ENCODE data around the gene EP400. TPM values are rescaled to one million over a fixed set of nuclear protein-coding genes. Genes with fewer than 3 reads are reported as not detected.

EP400 gene
- total RNA-seq, 1 experiment from 2014 or later = 61.7 TPM

GRCh38 chr12:132021965-132022364 lies 72.2 kb downstream of the EP400 start:
- no peak overlapping the region for H3K27ac ChIP-seq (ENCODE audit: insufficient read length, low read depth, low read length)
- no peak overlapping the region for H2BK12ac ChIP-seq (ENCODE audit: insufficient read length, low read depth, low read length)
- Mint-ChIP-seq H3K36me3 (ENCODE audit: insufficient read depth in 1 of 3, low read depth in 3 of 3) (peaks cover 40 to 82% (median 82%) of the 10 kb centered on the region in 3 experiments; a peak in 6 of 7 replicates), H3K4me1 (no peaks in the 10 kb centered on the region), H3K9me3 (no peaks in the 10 kb centered on the region), H3K4me3 (no peak overlapping the region), H3K27ac (no peak overlapping the region), H3K27me3 (ENCODE audit: low read depth) (no peaks in the 10 kb centered on the region; the same call in 1 of the 2 replicates)
- no peak overlapping the region for H3K4ac ChIP-seq (ENCODE audit: low read depth, low read length)
- H4K5ac ChIP-seq (ENCODE audit: insufficient read length, low read depth, low read length) = no peak overlapping the region
- DNase-seq = no peak
- no CpG with 5 or more reads among the region's 2 CpGs for WGBS (ENCODE audit: extremely low coverage, insufficient read length, low lambda C conversion rate)
- no peaks in the 10 kb centered on the region for H3K23me2 ChIP-seq (ENCODE audit: insufficient read length, low read depth, low read length, poor library complexity, severe bottlenecking)
- no peak overlapping the region for H2BK120ac ChIP-seq (ENCODE audit: low read depth, low read length, poor library complexity, severe bottlenecking)
- H2AFZ ChIP-seq (ENCODE audit: low read length) = no peak overlapping the region
- H2AK5ac ChIP-seq (ENCODE audit: insufficient read length, low read length) = no peak overlapping the region
- H3K79me1 ChIP-seq (ENCODE audit: insufficient read depth, low read depth, low read length, poor library complexity, severe bottlenecking) = no peaks in the 10 kb centered on the region
- no peak overlapping the region for H3K23ac ChIP-seq (ENCODE audit: insufficient read length, low read depth, low read length)
- H3K9me3 ChIP-seq (ENCODE audit: control insufficient read depth, low read depth, low read length) = no peaks in the 10 kb centered on the region
- no peak overlapping the region for H3T11ph ChIP-seq (ENCODE audit: low read length)
- no peak overlapping the region for H3K56ac ChIP-seq (ENCODE audit: insufficient read length, low read depth, low read length)
- H2BK20ac ChIP-seq (ENCODE audit: low read depth, low read length, poor library complexity, severe bottlenecking) = no peak overlapping the region
- H3K4me1 ChIP-seq (ENCODE audit: insufficient read depth, low read length) = no peaks in the 10 kb centered on the region
- TF ChIP-seq CTCF (conservative IDR thresholded peaks at IDR 0.05) = no peak
- H4K8ac ChIP-seq (replicated peaks; ENCODE audit: insufficient read length, low read depth, low read length) = no peak overlapping the region
- H3K79me2 ChIP-seq (ENCODE audit: insufficient read depth, low read length) = no peaks in the 10 kb centered on the region
- H2BK5ac ChIP-seq (ENCODE audit: insufficient read length, low read length) = no peak overlapping the region
- no peak overlapping the region for H3K14ac ChIP-seq (ENCODE audit: insufficient read depth, low read length)
- no peaks in the 10 kb centered on the region for H3K27me3 ChIP-seq (ENCODE audit: insufficient read depth, low read length)
- H2BK15ac ChIP-seq (ENCODE audit: low read depth, low read length) = no peak overlapping the region
- no peak overlapping the region for H4K91ac ChIP-seq (ENCODE audit: insufficient read length, low read depth, low read length)
- no peak overlapping the region for H3K4me2 ChIP-seq (ENCODE audit: insufficient read depth, insufficient read length, low read length)
- H3K18ac ChIP-seq (ENCODE audit: insufficient read length, low read depth, low read length) = no peak overlapping the region
- no peak overlapping the region for H3K9ac ChIP-seq (ENCODE audit: extremely low read depth, insufficient read length, low read length)
- no peaks in the 10 kb centered on the region for H4K20me1 ChIP-seq (ENCODE audit: control insufficient read depth, insufficient read depth, insufficient read length)
